DND-41 (cell line): ENCODE measurements around the gene GALNT1.

Experiments used
- EZH2 ChIP-seq: IDR thresholded peaks from 3 replicates; pipeline ENCODE4 v1.6.1; 2012; ENCODE audit warnings: borderline replicate concordance, low read depth, mild to moderate bottlenecking, moderate library complexity, low read length, inconsistent platforms; ENCODE audit not compliant: severe bottlenecking
- TF ChIP-seq, protein P1 (sequence below): IDR thresholded peaks from 2 replicates; pipeline ENCODE4 v1.5.1; 2012; ENCODE audit warnings: borderline replicate concordance, low read length, moderate library complexity, mild to moderate bottlenecking; ENCODE audit not compliant: poor library complexity, severe bottlenecking; ENCODE audit errors: extremely low read depth

DNA sequence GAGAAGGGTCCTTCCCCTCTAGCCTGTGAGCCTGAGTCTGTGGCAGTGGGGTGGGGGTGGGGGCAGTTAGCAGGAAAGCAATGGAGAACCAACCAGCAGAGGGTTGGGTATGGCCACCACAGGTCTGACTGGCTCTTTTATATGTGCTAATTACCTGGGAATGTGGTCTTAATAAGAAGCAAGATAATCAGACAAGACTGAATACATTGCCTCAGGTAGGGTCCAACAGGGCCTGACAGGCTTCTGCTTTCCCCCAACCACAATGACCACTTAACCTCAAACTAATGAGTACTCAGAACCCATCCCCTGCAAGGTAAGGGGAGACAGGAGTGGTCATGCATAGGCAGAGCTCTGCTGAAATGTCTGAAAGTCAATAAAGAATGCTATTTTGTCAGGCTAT lies 39.2 kb upstream of the GALNT1 start:
- TF ChIP-seq, protein P1, sequence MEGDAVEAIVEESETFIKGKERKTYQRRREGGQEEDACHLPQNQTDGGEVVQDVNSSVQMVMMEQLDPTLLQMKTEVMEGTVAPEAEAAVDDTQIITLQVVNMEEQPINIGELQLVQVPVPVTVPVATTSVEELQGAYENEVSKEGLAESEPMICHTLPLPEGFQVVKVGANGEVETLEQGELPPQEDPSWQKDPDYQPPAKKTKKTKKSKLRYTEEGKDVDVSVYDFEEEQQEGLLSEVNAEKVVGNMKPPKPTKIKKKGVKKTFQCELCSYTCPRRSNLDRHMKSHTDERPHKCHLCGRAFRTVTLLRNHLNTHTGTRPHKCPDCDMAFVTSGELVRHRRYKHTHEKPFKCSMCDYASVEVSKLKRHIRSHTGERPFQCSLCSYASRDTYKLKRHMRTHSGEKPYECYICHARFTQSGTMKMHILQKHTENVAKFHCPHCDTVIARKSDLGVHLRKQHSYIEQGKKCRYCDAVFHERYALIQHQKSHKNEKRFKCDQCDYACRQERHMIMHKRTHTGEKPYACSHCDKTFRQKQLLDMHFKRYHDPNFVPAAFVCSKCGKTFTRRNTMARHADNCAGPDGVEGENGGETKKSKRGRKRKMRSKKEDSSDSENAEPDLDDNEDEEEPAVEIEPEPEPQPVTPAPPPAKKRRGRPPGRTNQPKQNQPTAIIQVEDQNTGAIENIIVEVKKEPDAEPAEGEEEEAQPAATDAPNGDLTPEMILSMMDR, result no peak
- no peak for TF ChIP-seq EZH2
